HepG2 (cell line): ENCODE measurements around the gene INO80B. TPM values are rescaled to one million over a fixed set of nuclear protein-coding genes. Genes with fewer than 3 reads are reported as not detected.

Source experiments
- DPF2 ChIP-seq: sonication (generic); formaldehyde crosslinking; IDR thresholded peaks from 2 replicates; pipeline ENCODE4 v1.4.0; 2020; ENCODE audit warnings: mild to moderate bottlenecking, low read depth, missing genetic modification reagents, borderline replicate concordance
- FOXP1 ChIP-seq, 2 experiments: fragments of 450-650 bp in 1 of 2; IDR thresholded peaks; 2 replicates each; pipeline ENCODE4 v1.6.1; 2017 to 2018; ENCODE audit warnings: antibody characterized with exemption in 1 of 2
- GATA4 ChIP-seq: sonication (generic); IDR thresholded peaks from 2 replicates; pipeline ENCODE4 v1.6.1; 2016; ENCODE audit warnings: antibody characterized with exemption, low read depth, borderline replicate concordance
- GLMP ChIP-seq: sonication (generic); formaldehyde crosslinking; IDR thresholded peaks from 2 replicates; pipeline ENCODE4 v1.9.0; 2021; ENCODE audit warnings: missing genetic modification reagents, mild to moderate bottlenecking, borderline replicate concordance
- ISX ChIP-seq: sonication (generic); formaldehyde crosslinking; conservative IDR thresholded peaks from 2 replicates; pipeline ENCODE4 v1.5.0; 2020; ENCODE audit warnings: missing genetic modification reagents
- KAT7 ChIP-seq: IDR thresholded peaks from 2 replicates; pipeline ENCODE4 v1.6.1; 2018; ENCODE audit warnings: borderline replicate concordance, missing compliant biosample characterization
- MAFG ChIP-seq: sonication (generic); formaldehyde crosslinking; IDR thresholded peaks from 2 replicates; pipeline ENCODE4 v1.5.1; 2020; ENCODE audit warnings: mild to moderate bottlenecking, missing genetic modification reagents
- NFATC3 ChIP-seq: sonication (generic); formaldehyde crosslinking; IDR thresholded peaks from 2 replicates; pipeline ENCODE4 v1.5.1; 2020; ENCODE audit warnings: mild to moderate bottlenecking, missing genetic modification reagents
- NR2F6 ChIP-seq, 2 experiments: IDR thresholded peaks; 2 replicates each; pipeline ENCODE4 v1.6.1; 2016; ENCODE audit warnings: antibody characterized with exemption in 1 of 2, mild to moderate bottlenecking in 1 of 2
- NR3C1 ChIP-seq: sonication (generic); formaldehyde crosslinking; IDR thresholded peaks from 2 replicates; pipeline ENCODE4 v1.4.0; 2020; ENCODE audit warnings: missing genetic modification reagents
- POLR2AphosphoS2 ChIP-seq: IDR thresholded peaks from 2 replicates; pipeline ENCODE4 v1.6.1; 2011; ENCODE audit warnings: low read depth, low read length, improper control_type of control experiment
- RBAK ChIP-seq: sonication (generic); formaldehyde crosslinking; IDR thresholded peaks from 2 replicates; pipeline ENCODE4 v1.5.1; 2020; ENCODE audit warnings: mild to moderate bottlenecking, missing genetic modification reagents
- SAP130 ChIP-seq: IDR thresholded peaks from 2 replicates; pipeline ENCODE4 v1.6.1; 2016; ENCODE audit warnings: low read depth
- SMC3 ChIP-seq: IDR thresholded peaks from 2 replicates; pipeline ENCODE4 v1.6.1; 2011; ENCODE audit warnings: low read length, improper control_type of control experiment
- SNAI1 ChIP-seq: sonication (generic); formaldehyde crosslinking; IDR thresholded peaks from 2 replicates; pipeline ENCODE4 v1.5.0; 2020; ENCODE audit warnings: mild to moderate bottlenecking, missing genetic modification reagents, borderline replicate concordance
- TCF7L2 ChIP-seq: IDR thresholded peaks from 2 replicates; pipeline ENCODE4 v1.6.1; 2011; ENCODE audit warnings: mild to moderate bottlenecking, low read depth, low read length, moderate library complexity
- ZNF12 ChIP-seq: sonication (generic); formaldehyde crosslinking; IDR thresholded peaks from 2 replicates; pipeline ENCODE4 v1.5.0; 2020; ENCODE audit warnings: missing genetic modification reagents
- ZNF225 ChIP-seq: sonication (generic); formaldehyde crosslinking; IDR thresholded peaks from 2 replicates; pipeline ENCODE4 v1.4.0; 2020; ENCODE audit warnings: mild to moderate bottlenecking, missing genetic modification reagents
- ZNF251 ChIP-seq: sonication (generic); formaldehyde crosslinking; IDR thresholded peaks from 2 replicates; pipeline ENCODE4 v1.9.0; 2021; ENCODE audit warnings: mild to moderate bottlenecking, missing genetic modification reagents
- ZNF484 ChIP-seq: sonication (generic); formaldehyde crosslinking; IDR thresholded peaks from 2 replicates; pipeline ENCODE4 v1.5.1; 2020; ENCODE audit warnings: mild to moderate bottlenecking, low read depth, missing genetic modification reagents, borderline replicate concordance
- ZNF501 ChIP-seq: sonication (generic); formaldehyde crosslinking; IDR thresholded peaks from 2 replicates; pipeline ENCODE4 v1.5.1; 2020; ENCODE audit warnings: mild to moderate bottlenecking, moderate library complexity, missing genetic modification reagents
- ZNF629 ChIP-seq: sonication (generic); formaldehyde crosslinking; conservative IDR thresholded peaks from 2 replicates; pipeline ENCODE4 v1.5.0; 2020; ENCODE audit warnings: missing genetic modification reagents
- polyA plus RNA-seq, 8 experiments: library from polyadenylated mRNA; depleted of rRNA in 3 of 8; stranded (reverse) in 7 of 8; unstranded in 1 of 8; fragments of >200 nt; fragmentation: Illumina TruSeq in 4 of 8; extraction: Trizol in 4 of 8; gene quantifications; 2 replicates each; pipeline versions ENCODE4 v1.2.1 to v1.2.3, GENCODE V29; 2011 to 2016; ENCODE audit warnings: low read depth in 4 of 8, missing spikeins in 1 of 8, mixed read lengths in 1 of 8; ENCODE audit not compliant: insufficient read depth in 1 of 8
- total RNA-seq, 5 experiments: library from RNA; depleted of rRNA; stranded (reverse); fragments of >200 nt; fragmentation: Illumina TruSeq; extraction: Trizol; gene quantifications; 2 replicates each; pipeline ENCODE4 v1.2.3, GENCODE V29; 2016; ENCODE audit warnings: low read depth in 1 of 5
- TF ChIP-seq, protein P1 (sequence below): sonication (generic); formaldehyde crosslinking; IDR thresholded peaks from 2 replicates; pipeline ENCODE4 v1.9.0; 2021; ENCODE audit warnings: mild to moderate bottlenecking, missing genetic modification reagents

INO80B gene
- total and polyA plus RNA-seq, 2 of the 13 experiments (the other 11 are each of a cell fraction or from before 2014, with no cell fraction given): 6.2 to 14.5 TPM

DNA sequence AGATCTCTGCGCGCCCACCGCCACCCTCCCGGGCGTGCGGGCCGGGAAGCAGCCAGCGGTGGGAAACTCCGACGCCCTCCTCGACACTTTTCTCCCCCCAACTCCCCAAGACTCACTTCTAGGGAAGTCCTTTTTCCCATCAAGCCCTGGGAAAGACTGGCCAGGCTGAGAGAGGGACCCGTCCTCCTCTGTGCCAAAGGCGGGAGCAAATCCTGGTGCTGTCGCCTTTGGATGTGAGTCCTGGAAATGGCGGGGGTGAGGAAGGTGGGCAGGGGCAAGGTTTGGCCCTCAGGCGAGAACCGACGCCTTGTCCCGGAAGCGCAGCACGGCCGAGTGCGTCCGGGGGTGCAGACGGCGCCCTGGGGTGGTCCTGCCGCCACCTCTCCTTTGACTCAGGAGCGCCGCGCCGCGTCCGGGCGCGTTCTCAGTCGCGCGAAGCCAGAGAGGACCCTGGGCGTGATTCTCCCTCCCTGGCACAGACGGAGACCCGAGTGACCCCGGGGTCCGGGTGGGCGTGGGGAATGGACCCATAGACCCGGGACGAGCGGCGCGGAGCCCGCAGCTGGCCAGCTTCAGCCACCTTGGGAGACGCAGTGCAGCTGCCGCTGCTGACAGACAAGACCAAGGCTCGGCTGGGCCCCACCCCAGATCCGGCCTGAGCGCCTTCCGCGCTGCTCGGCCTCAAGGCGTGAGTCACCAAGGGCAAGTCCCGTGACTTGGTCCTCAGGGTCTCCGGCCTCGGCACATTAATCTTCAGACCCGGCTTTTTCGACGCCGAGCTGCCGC is 48.0 kb downstream of the INO80B start (continued):
- TF ChIP-seq GLMP (CRISPR knock-in tag) (0 out of 2 replicates have a peak, but pooled peaks have one; percentile 80), NR3C1 (CRISPR knock-in tag) (no peak), SMC3 (no peak; the same call in 1 of the 2 replicates), TCF7L2 (no peak), NFATC3 (CRISPR knock-in tag) (no peak), NR2F6 (IDR thresholded peaks at IDR 0.05) (no peak), NR2F6 (CRISPR knock-in tag; IDR thresholded peaks at IDR 0.05) (peak; percentile 75), ZNF251 (CRISPR knock-in tag) (no peak; the same call in 1 of the 2 replicates), FOXP1 (IDR thresholded peaks at IDR 0.05) (no peak), FOXP1 (CRISPR knock-in tag; IDR thresholded peaks at IDR 0.05) (peak; percentile 39; the same call in 1 of the 2 replicates), ZNF225 (peak; percentile 87), KAT7 (CRISPR knock-in tag) (peak; percentile 95), ZNF12 (CRISPR knock-in tag) (no peak), POLR2AphosphoS2 (no peak), ZNF501 (peak; percentile 92), ZNF484 (CRISPR knock-in tag) (no peak), DPF2 (CRISPR knock-in tag) (no peak; the same call in 1 of the 2 replicates), RBAK (CRISPR knock-in tag) (peak; percentile 74; the same call in 1 of the 2 replicates), SNAI1 (CRISPR knock-in tag) (0 out of 2 replicates have a peak, but pooled peaks have one; percentile 39), ISX (CRISPR knock-in tag) (0 out of 2 replicates have a peak, but pooled peaks have one; percentile 23), SAP130 (peak; percentile 34), ZNF629 (CRISPR knock-in tag) (no peak), GATA4 (no peak), MAFG (CRISPR knock-in tag) (no peak)
- TF ChIP-seq, protein P1, sequence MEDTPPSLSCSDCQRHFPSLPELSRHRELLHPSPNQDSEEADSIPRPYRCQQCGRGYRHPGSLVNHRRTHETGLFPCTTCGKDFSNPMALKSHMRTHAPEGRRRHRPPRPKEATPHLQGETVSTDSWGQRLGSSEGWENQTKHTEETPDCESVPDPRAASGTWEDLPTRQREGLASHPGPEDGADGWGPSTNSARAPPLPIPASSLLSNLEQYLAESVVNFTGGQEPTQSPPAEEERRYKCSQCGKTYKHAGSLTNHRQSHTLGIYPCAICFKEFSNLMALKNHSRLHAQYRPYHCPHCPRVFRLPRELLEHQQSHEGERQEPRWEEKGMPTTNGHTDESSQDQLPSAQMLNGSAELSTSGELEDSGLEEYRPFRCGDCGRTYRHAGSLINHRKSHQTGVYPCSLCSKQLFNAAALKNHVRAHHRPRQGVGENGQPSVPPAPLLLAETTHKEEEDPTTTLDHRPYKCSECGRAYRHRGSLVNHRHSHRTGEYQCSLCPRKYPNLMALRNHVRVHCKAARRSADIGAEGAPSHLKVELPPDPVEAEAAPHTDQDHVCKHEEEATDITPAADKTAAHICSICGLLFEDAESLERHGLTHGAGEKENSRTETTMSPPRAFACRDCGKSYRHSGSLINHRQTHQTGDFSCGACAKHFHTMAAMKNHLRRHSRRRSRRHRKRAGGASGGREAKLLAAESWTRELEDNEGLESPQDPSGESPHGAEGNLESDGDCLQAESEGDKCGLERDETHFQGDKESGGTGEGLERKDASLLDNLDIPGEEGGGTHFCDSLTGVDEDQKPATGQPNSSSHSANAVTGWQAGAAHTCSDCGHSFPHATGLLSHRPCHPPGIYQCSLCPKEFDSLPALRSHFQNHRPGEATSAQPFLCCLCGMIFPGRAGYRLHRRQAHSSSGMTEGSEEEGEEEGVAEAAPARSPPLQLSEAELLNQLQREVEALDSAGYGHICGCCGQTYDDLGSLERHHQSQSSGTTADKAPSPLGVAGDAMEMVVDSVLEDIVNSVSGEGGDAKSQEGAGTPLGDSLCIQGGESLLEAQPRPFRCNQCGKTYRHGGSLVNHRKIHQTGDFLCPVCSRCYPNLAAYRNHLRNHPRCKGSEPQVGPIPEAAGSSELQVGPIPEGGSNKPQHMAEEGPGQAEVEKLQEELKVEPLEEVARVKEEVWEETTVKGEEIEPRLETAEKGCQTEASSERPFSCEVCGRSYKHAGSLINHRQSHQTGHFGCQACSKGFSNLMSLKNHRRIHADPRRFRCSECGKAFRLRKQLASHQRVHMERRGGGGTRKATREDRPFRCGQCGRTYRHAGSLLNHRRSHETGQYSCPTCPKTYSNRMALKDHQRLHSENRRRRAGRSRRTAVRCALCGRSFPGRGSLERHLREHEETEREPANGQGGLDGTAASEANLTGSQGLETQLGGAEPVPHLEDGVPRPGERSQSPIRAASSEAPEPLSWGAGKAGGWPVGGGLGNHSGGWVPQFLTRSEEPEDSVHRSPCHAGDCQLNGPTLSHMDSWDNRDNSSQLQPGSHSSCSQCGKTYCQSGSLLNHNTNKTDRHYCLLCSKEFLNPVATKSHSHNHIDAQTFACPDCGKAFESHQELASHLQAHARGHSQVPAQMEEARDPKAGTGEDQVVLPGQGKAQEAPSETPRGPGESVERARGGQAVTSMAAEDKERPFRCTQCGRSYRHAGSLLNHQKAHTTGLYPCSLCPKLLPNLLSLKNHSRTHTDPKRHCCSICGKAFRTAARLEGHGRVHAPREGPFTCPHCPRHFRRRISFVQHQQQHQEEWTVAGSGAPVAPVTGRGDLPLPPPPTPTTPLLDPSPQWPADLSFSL (CRISPR knock-in tag): peak; percentile 63; the same call in 1 of the 2 replicates
